Uterus (tissue), 2 donors: Measurements from ENCODE around the gene IL22RA1.

Experiments used
- CTCF ChIP-seq, 4 experiments: fragments of 200-600 bp in 2 of 4; fragments of 450-650 bp in 2 of 4; sonication (generic) in 2 of 4; IDR thresholded peaks; one replicate each; pipeline ENCODE4 v1.5.1; 2016 to 2019; ENCODE audit warnings: antibody characterized with exemption in 4 of 4, mild to moderate bottlenecking in 2 of 4, moderate library complexity in 1 of 4
- POLR2A ChIP-seq, 2 donors: fragments of 450-650 bp; IDR thresholded peaks; one replicate each; pipeline ENCODE4 v1.6.1; 2016; ENCODE audit warnings: antibody characterized with exemption in 2 of 2, mild to moderate bottlenecking in 1 of 2, moderate library complexity in 1 of 2

- TF ChIP-seq POLR2A (IDR thresholded peaks at IDR 0.05) (no peak), CTCF (IDR thresholded peaks at IDR 0.05) (no peak)
Measured at GRCh38 chr1:24186711-24186992, 43.7 kb upstream of the IL22RA1 start.
